IMR-90 (cell line): ENCODE data around the gene PDZD8. TPM values are rescaled to one million over a fixed set of nuclear protein-coding genes. Genes with fewer than 3 reads are reported as not detected.

Experiments
- ATAC-seq: fragments of 200-7000 bp; cut with Tn5 transposase; 2 replicates; pipeline ENCODE4 v1.9.1; 2020; ENCODE audit warnings: low read depth, mild to moderate bottlenecking, moderate library complexity
- BruUV-seq: library from RNA; stranded (reverse); fragments of 400-500 nt; replicated peaks from 2 replicates; lab custom pipeline; 2021; lab: Mats Ljungman, UMichigan
- CTCF ChIA-PET: fragments of 300-600 bp; formaldehyde crosslinking; extraction: SDS; loops from one replicate; lab custom pipeline; 2021; ENCODE audit warnings: antibody characterized with exemption; lab: Yijun Ruan, JAX
- POLR2A ChIA-PET: fragments of 300-600 bp; sonication (Branson Sonifier 250); formaldehyde crosslinking; loops from one replicate; lab custom pipeline; 2022; ENCODE audit warnings: antibody characterized with exemption; ENCODE audit not compliant: unreplicated experiment; lab: Charles Lee
- DNase-seq: peaks from one replicate; pipeline ENCODE4 v3.0.0; 2013
- H2AFZ ChIP-seq: replicated peaks from 2 replicates; pipeline ENCODE3; 2013; ENCODE audit warnings: low read length, mild to moderate bottlenecking; ENCODE audit not compliant: poor library complexity
- H2AK5ac ChIP-seq: 2 replicates; pipeline ENCODE4 v1.6.1; 2013; ENCODE audit warnings: low read depth, low read length, inconsistent platforms
- H2AK9ac ChIP-seq: replicated peaks from 2 replicates; pipeline ENCODE3; 2013; ENCODE audit warnings: mild to moderate bottlenecking, low read depth, low read length, moderate library complexity; ENCODE audit not compliant: poor library complexity
- H2BK120ac ChIP-seq: 2 replicates; pipeline ENCODE4 v1.6.1; 2013; ENCODE audit warnings: low read depth, low read length, inconsistent platforms
- H2BK15ac ChIP-seq: 3 replicates; pipeline ENCODE4 v1.6.1; 2013; ENCODE audit warnings: low read depth, low read length, inconsistent platforms
- H2BK20ac ChIP-seq: 2 replicates; pipeline ENCODE4 v1.6.1; 2013; ENCODE audit warnings: low read depth, mild to moderate bottlenecking, inconsistent platforms, low read length, moderate library complexity
- H2BK5ac ChIP-seq: 2 replicates; pipeline ENCODE4 v1.6.1; 2013; ENCODE audit warnings: mild to moderate bottlenecking, low read depth, low read length, inconsistent platforms; ENCODE audit not compliant: poor library complexity, severe bottlenecking
- H3K14ac ChIP-seq: replicated peaks from 2 replicates; pipeline ENCODE4 v1.6.1; 2013; ENCODE audit warnings: low read depth, low read length, inconsistent platforms
- H3K18ac ChIP-seq: 2 replicates; pipeline ENCODE4 v1.6.1; 2013; ENCODE audit warnings: low read depth, low read length, control low read depth
- H3K23ac ChIP-seq: 2 replicates; pipeline ENCODE4 v1.6.1; 2013; ENCODE audit warnings: low read depth, low read length, inconsistent platforms
- H3K27ac ChIP-seq: 2 replicates; pipeline ENCODE4 v1.5.1; 2013; ENCODE audit warnings: mild to moderate bottlenecking, control low read depth, low read length; ENCODE audit not compliant: insufficient read depth
- H3K27me3 ChIP-seq: 2 replicates; pipeline ENCODE4 v1.6.1; 2013; ENCODE audit warnings: low read length; ENCODE audit not compliant: control insufficient read depth, insufficient read depth
- H3K36me3 ChIP-seq: 2 replicates; pipeline ENCODE4 v1.6.1; 2013; ENCODE audit warnings: low read length, mixed read lengths; ENCODE audit not compliant: control insufficient read depth, insufficient read depth
- H3K4ac ChIP-seq: 2 replicates; pipeline ENCODE4 v1.6.1; 2013; ENCODE audit warnings: low read depth, low read length, inconsistent platforms
- H3K4me1 ChIP-seq: 2 replicates; pipeline ENCODE4 v1.6.1; 2013; ENCODE audit warnings: low read length, mixed read lengths; ENCODE audit not compliant: control insufficient read depth, insufficient read depth
- H3K4me2 ChIP-seq: 2 replicates; pipeline ENCODE4 v1.6.1; 2013; ENCODE audit warnings: low read depth, mild to moderate bottlenecking, control low read depth, low read length, moderate library complexity
- H3K4me3 ChIP-seq: 2 replicates; pipeline ENCODE4 v1.5.1; 2013; ENCODE audit warnings: low read depth, mild to moderate bottlenecking, control low read depth, low read length, moderate library complexity; ENCODE audit not compliant: insufficient read depth
- H3K56ac ChIP-seq: 2 replicates; pipeline ENCODE4 v1.6.1; 2013; ENCODE audit warnings: low read length, inconsistent platforms; ENCODE audit not compliant: insufficient read depth; ENCODE audit errors: extremely low read depth
- H3K79me1 ChIP-seq, 2 experiments: 2 replicates each; pipeline ENCODE4 v1.6.1; 2013; ENCODE audit warnings: low read length in 2 of 2, inconsistent platforms in 1 of 2, low read depth in 1 of 2
- H3K9ac ChIP-seq: 2 replicates; pipeline ENCODE4 v1.6.1; 2013; ENCODE audit warnings: low read depth, low read length, control low read depth
- H3K9me1 ChIP-seq: 2 replicates; pipeline ENCODE4 v1.6.1; 2013; ENCODE audit warnings: low read length, inconsistent platforms; ENCODE audit not compliant: insufficient read depth
- H3K9me3 ChIP-seq: 2 replicates; pipeline ENCODE4 v1.6.1; 2013; ENCODE audit warnings: low read length; ENCODE audit not compliant: control insufficient read depth, insufficient read depth
- H4K20me1 ChIP-seq: 2 replicates; pipeline ENCODE4 v1.6.1; 2013; ENCODE audit warnings: low read length, inconsistent platforms; ENCODE audit not compliant: insufficient read depth
- H4K5ac ChIP-seq: 2 replicates; pipeline ENCODE4 v1.6.1; 2013; ENCODE audit warnings: mild to moderate bottlenecking, low read depth, low read length, control low read depth
- H4K8ac ChIP-seq, 2 experiments: 2 replicates each; pipeline ENCODE4 v1.6.1; 2013; ENCODE audit warnings: low read depth in 2 of 2, low read length in 2 of 2, control low read depth in 1 of 2, inconsistent platforms in 1 of 2
- H4K91ac ChIP-seq: 2 replicates; pipeline ENCODE4 v1.6.1; 2013; ENCODE audit warnings: low read depth, low read length, inconsistent platforms; ENCODE audit not compliant: insufficient read depth
- BHLHE40 ChIP-seq: fragments of 150-350 bp; IDR thresholded peaks from 2 replicates; pipeline ENCODE4 v1.6.1; 2016; ENCODE audit warnings: mild to moderate bottlenecking, low read depth, low read length
- CEBPB ChIP-seq: IDR thresholded peaks from 2 replicates; pipeline ENCODE4 v1.6.1; 2012; ENCODE audit warnings: low read depth, low read length, improper control_type of control experiment
- CHD1 ChIP-seq: IDR thresholded peaks from 2 replicates; pipeline ENCODE4 v1.6.1; 2012; ENCODE audit warnings: low read depth, low read length, improper control_type of control experiment
- FOS ChIP-seq: fragments of 150-350 bp; IDR thresholded peaks from 2 replicates; pipeline ENCODE4 v1.6.1; 2016; ENCODE audit warnings: low read depth, low read length
- MAFK ChIP-seq: IDR thresholded peaks from 2 replicates; pipeline ENCODE4 v1.6.1; 2012; ENCODE audit warnings: low read depth, low read length, improper control_type of control experiment
- MAZ ChIP-seq: IDR thresholded peaks from 2 replicates; pipeline ENCODE4 v1.6.1; 2012; ENCODE audit warnings: low read depth, mild to moderate bottlenecking, low read length, improper control_type of control experiment, moderate library complexity, borderline replicate concordance
- MXI1 ChIP-seq: IDR thresholded peaks from 2 replicates; pipeline ENCODE4 v1.6.1; 2012; ENCODE audit warnings: low read depth, mild to moderate bottlenecking, low read length, moderate library complexity, borderline replicate concordance
- NFE2L2 ChIP-seq: fragments of 150-350 bp; IDR thresholded peaks from 2 replicates; pipeline ENCODE4 v1.6.1; 2016; ENCODE audit warnings: low read depth, mild to moderate bottlenecking, low read length
- POLR2A ChIP-seq: IDR thresholded peaks from 2 replicates; pipeline ENCODE4 v1.6.1; 2012; ENCODE audit warnings: mild to moderate bottlenecking, low read depth, low read length
- RAD21 ChIP-seq: IDR thresholded peaks from 2 replicates; pipeline ENCODE4 v1.6.1; 2012; ENCODE audit warnings: low read length, improper control_type of control experiment
- RFX5 ChIP-seq: IDR thresholded peaks from 2 replicates; pipeline ENCODE4 v1.8.0; 2012; ENCODE audit warnings: low read depth, mild to moderate bottlenecking, low read length, moderate library complexity
- SMC3 ChIP-seq: fragments of 150-350 bp; IDR thresholded peaks from 2 replicates; pipeline ENCODE4 v1.6.1; 2016; ENCODE audit warnings: low read depth, mild to moderate bottlenecking, antibody characterized with exemption, low read length, moderate library complexity
- WGBS, 2 experiments: methylation state at CpG; one replicate each; pipeline versions ENCODE4 v1.1.5 to v1.1.7; 2013; ENCODE audit warnings: missing lambda C conversion rate in 2 of 2; ENCODE audit not compliant: insufficient read length in 1 of 2; ENCODE audit errors: extremely low coverage in 2 of 2; 5-methylcytosine and 5-hydroxymethylcytosine counted together
- dilution Hi-C: fragments of 300-500 bp; cut with HindIII; formaldehyde crosslinking; loops from one replicate; pipeline ENCODE4 v1.14.3; 2018; ENCODE audit warnings: low sequenced_read_pairs; ENCODE audit not compliant: unreplicated experiment
- in situ Hi-C: fragments of 300-500 bp; cut with MboI; formaldehyde crosslinking; loops from 3 replicates; pipeline ENCODE4 v1.14.3; 2019; ENCODE audit warnings: low sequenced_read_pairs, inconsistent platforms, mixed read lengths
- intact Hi-C: fragments of 100-400 bp; cut with micrococcal nuclease; formaldehyde crosslinking; loops from 2 replicates; pipeline ENCODE4 v1.10.0; 2022
- polyA plus RNA-seq, 3 experiments: library from polyadenylated mRNA; depleted of rRNA; stranded (reverse); fragments of >200 nt; gene quantifications; 2 replicates each; pipeline ENCODE4 v1.2.3, GENCODE V29; 2012; ENCODE audit warnings: low replicate concordance in 1 of 3
- total RNA-seq: library from RNA; depleted of rRNA; stranded (reverse); fragments of >200 nt; gene quantifications from 2 replicates; pipeline ENCODE4 v1.2.3, GENCODE V29; 2012
- TF ChIP-seq, protein P1 (sequence below): fragments of 150-350 bp; IDR thresholded peaks from 2 replicates; pipeline ENCODE4 v1.6.1; 2017; ENCODE audit warnings: mild to moderate bottlenecking, antibody characterized with exemption, low read length, low read depth
- TF ChIP-seq, protein P2 (sequence below): conservative IDR thresholded peaks from 2 replicates; pipeline ENCODE4 v1.5.1; 2012; ENCODE audit warnings: mild to moderate bottlenecking, low read depth, low read length, improper control_type of control experiment

PDZD8 gene
- total and polyA plus RNA-seq, 2 of the 4 experiments (the other 2 are of a cell fraction), result 11.3 to 20.4 TPM

DNA sequence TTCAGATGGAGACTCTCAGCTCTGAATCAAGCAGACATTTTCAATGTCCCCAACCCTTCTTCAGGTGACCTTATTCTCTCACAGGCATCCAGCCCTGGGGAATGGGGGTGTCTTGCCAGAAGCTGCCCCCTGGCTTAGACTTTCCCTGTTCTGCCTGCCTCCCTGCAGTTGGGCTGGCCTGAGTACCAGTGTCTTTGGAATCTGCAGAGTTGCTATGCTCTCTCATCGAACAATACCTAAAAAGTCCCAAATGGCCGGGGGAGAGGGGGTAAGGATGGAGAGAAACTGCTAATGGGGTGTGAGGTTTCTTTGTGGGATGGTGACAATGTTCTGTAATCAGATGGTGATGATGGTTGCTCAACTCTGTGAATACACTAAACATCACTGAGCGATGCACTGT, 113.7 kb downstream of the PDZD8 start:
- in situ Hi-C loops, result no loop called here
- no peak overlapping the region for H3K27ac ChIP-seq
- DNase-seq (no peak), ATAC-seq (no peak)
- H3K9me3 ChIP-seq, result no peaks in the 10 kb centered on the region
- H3K4me2 ChIP-seq, result no peak overlapping the region
- peak overlapping the region; percentile 56 for H2AK9ac ChIP-seq
- H3K9me1 ChIP-seq, result no peaks in the 10 kb centered on the region
- H2BK5ac ChIP-seq, result no peak overlapping the region
- H2AK5ac ChIP-seq, result no peak overlapping the region
- H3K4me3 ChIP-seq, result no peak overlapping the region
- POLR2A ChIA-PET, result no interaction called here
- no peak overlapping the region for H4K91ac ChIP-seq
- H3K56ac ChIP-seq, result no peak overlapping the region
- TF ChIP-seq CHD1 (no peak), MXI1 (no peak), RAD21 (no peak), MAZ (no peak), RFX5 (no peak), CEBPB (no peak), SMC3 (no peak), FOS (no peak), NFE2L2 (no peak), MAFK (no peak), BHLHE40 (no peak), POLR2A (no peak)
- TF ChIP-seq, protein P1, sequence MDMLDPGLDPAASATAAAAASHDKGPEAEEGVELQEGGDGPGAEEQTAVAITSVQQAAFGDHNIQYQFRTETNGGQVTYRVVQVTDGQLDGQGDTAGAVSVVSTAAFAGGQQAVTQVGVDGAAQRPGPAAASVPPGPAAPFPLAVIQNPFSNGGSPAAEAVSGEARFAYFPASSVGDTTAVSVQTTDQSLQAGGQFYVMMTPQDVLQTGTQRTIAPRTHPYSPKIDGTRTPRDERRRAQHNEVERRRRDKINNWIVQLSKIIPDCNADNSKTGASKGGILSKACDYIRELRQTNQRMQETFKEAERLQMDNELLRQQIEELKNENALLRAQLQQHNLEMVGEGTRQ, result no peak
- TF ChIP-seq, protein P2, sequence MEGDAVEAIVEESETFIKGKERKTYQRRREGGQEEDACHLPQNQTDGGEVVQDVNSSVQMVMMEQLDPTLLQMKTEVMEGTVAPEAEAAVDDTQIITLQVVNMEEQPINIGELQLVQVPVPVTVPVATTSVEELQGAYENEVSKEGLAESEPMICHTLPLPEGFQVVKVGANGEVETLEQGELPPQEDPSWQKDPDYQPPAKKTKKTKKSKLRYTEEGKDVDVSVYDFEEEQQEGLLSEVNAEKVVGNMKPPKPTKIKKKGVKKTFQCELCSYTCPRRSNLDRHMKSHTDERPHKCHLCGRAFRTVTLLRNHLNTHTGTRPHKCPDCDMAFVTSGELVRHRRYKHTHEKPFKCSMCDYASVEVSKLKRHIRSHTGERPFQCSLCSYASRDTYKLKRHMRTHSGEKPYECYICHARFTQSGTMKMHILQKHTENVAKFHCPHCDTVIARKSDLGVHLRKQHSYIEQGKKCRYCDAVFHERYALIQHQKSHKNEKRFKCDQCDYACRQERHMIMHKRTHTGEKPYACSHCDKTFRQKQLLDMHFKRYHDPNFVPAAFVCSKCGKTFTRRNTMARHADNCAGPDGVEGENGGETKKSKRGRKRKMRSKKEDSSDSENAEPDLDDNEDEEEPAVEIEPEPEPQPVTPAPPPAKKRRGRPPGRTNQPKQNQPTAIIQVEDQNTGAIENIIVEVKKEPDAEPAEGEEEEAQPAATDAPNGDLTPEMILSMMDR, result no peak
- no peak overlapping the region for H3K14ac ChIP-seq
- no peak overlapping the region for H2AFZ ChIP-seq
- H3K23ac ChIP-seq, result no peak overlapping the region
- CTCF ChIA-PET, result no interaction called here
- H4K20me1 ChIP-seq, result no peaks in the 10 kb centered on the region
- no peak overlapping the region for H2BK120ac ChIP-seq
- H3K79me1 ChIP-seq, result no peaks in the 10 kb centered on the region
- no peak overlapping the region for H4K5ac ChIP-seq
- no peak overlapping the region for H2BK15ac ChIP-seq
- H4K8ac ChIP-seq, result no peak overlapping the region
- H2BK20ac ChIP-seq, result no peak overlapping the region
- no peaks in the 10 kb centered on the region for H3K4me1 ChIP-seq
- intact Hi-C loops, result no loop called here
- H3K27me3 ChIP-seq, result peaks cover 6% of the 10 kb centered on the region
- BruUV-seq, result no TSS peak
- no peak overlapping the region for H3K4ac ChIP-seq
- dilution Hi-C loops, result no loop called here
- no peak overlapping the region for H3K9ac ChIP-seq
- no peaks in the 10 kb centered on the region for H3K36me3 ChIP-seq
- no CpG with 5 or more reads among the region's 3 CpGs for WGBS, 2 experiments
- no peak overlapping the region for H3K18ac ChIP-seq
